ENCODE measurements around the gene MCHR2.

DNA sequence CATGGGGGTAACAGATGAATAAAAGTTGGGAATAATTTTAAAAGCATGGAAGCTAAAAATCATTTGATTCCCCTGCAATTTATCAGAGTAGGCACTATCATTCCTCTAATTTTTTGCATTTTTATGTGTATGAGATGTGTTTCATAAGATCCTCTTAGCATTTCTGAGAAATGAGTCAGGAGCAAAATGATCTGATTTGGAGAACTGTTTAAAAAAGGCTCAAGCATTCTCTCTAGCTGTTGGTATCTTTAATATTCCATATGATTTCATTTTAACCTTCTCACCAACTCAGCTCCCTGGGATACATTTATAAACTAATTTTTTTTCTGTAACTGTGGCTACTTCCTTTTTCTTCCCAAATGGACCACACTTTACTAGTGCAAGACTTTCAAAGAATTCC lies 60.9 kb downstream of the MCHR2 start:
- TF ChIP-seq MAF1 (CRISPR knock-in tag; IDR thresholded peaks at IDR 0.05; ENCODE audit: borderline replicate concordance) (no peak), ZBTB43 (CRISPR knock-in tag; conservative IDR thresholded peaks at IDR 0.05) (no peak), RXRA (CRISPR knock-in tag; IDR thresholded peaks at IDR 0.05) (no peak), DPF2 (CRISPR knock-in tag; IDR thresholded peaks at IDR 0.05; ENCODE audit: borderline replicate concordance, low read depth) (no peak), MXD4 (CRISPR knock-in tag; IDR thresholded peaks at IDR 0.05) (no peak), XRCC5 (optimal IDR thresholded peaks at IDR 0.05; ENCODE audit: low read length) (no peak), CC2D1A (CRISPR knock-in tag; IDR thresholded peaks at IDR 0.05) (no peak), CTCF (CRISPR knock-in tag; IDR thresholded peaks at IDR 0.05) (no peak), POLR2A (IDR thresholded peaks at IDR 0.05; ENCODE audit: insufficient read depth in 1 of 2, low read depth in 2 of 2, low read length in 2 of 2) (no peak), NFIC (IDR thresholded peaks at IDR 0.05; ENCODE audit: low read length) (no peak), CEBPB (IDR thresholded peaks at IDR 0.05; ENCODE audit: borderline replicate concordance, low read depth, low read length) (no peak)
- TF ChIP-seq, protein P1, sequence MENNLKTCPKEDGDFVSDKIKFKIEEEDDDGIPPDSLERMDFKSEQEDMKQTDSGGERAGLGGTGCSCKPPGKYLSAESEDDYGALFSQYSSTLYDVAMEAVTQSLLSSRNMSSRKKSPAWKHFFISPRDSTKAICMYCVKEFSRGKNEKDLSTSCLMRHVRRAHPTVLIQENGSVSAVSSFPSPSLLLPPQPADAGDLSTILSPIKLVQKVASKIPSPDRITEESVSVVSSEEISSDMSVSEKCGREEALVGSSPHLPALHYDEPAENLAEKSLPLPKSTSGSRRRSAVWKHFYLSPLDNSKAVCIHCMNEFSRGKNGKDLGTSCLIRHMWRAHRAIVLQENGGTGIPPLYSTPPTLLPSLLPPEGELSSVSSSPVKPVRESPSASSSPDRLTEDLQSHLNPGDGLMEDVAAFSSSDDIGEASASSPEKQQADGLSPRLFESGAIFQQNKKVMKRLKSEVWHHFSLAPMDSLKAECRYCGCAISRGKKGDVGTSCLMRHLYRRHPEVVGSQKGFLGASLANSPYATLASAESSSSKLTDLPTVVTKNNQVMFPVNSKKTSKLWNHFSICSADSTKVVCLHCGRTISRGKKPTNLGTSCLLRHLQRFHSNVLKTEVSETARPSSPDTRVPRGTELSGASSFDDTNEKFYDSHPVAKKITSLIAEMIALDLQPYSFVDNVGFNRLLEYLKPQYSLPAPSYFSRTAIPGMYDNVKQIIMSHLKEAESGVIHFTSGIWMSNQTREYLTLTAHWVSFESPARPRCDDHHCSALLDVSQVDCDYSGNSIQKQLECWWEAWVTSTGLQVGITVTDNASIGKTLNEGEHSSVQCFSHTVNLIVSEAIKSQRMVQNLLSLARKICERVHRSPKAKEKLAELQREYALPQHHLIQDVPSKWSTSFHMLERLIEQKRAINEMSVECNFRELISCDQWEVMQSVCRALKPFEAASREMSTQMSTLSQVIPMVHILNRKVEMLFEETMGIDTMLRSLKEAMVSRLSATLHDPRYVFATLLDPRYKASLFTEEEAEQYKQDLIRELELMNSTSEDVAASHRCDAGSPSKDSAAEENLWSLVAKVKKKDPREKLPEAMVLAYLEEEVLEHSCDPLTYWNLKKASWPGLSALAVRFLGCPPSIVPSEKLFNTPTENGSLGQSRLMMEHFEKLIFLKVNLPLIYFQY (CRISPR knock-in tag; IDR thresholded peaks at IDR 0.05; ENCODE audit: borderline replicate concordance): no peak
